PC-9 (cell line): ENCODE measurements around the gene RUBCN. TPM values are rescaled to one million over a fixed set of nuclear protein-coding genes. Genes with fewer than 3 reads are reported as not detected.

Source experiments
- BruUV-seq: library from RNA; stranded (reverse); fragments of 400-500 nt; replicated peaks from 2 replicates; lab custom pipeline; 2021; lab: Mats Ljungman, UMichigan
- CTCF ChIA-PET: fragments of 300-600 bp; sonication (Branson Sonifier 250); formaldehyde crosslinking; loops from one replicate; lab custom pipeline; 2022; ENCODE audit warnings: antibody characterized with exemption; lab: Charles Lee
- POLR2A ChIA-PET: fragments of 300-600 bp; sonication (Branson Sonifier 250); formaldehyde crosslinking; loops from one replicate; lab custom pipeline; 2022; ENCODE audit warnings: antibody characterized with exemption; ENCODE audit not compliant: unreplicated experiment; lab: Charles Lee
- DNase-seq, 2 experiments: peaks; one replicate each; pipeline versions ENCODE4 v3.0.0 to v3.0.0-alpha.2; 2015 to 2022; ENCODE audit warnings: mixed read lengths in 1 of 2
- H2AFZ ChIP-seq: fragments of 200-600 bp; sonication (generic); 2 replicates; pipeline ENCODE4 v1.8.1; 2017; ENCODE audit warnings: antibody characterized with exemption
- H3F3A ChIP-seq: fragments of 200-600 bp; sonication (generic); 2 replicates; pipeline ENCODE4 v1.8.1; 2017; ENCODE audit warnings: antibody characterized with exemption, mild to moderate bottlenecking, low read depth; ENCODE audit not compliant: insufficient read depth
- H3K27ac ChIP-seq: fragments of 200-600 bp; sonication (generic); 2 replicates; pipeline ENCODE4 v1.6.1; 2016; ENCODE audit warnings: mixed run types
- H3K27me3 ChIP-seq: fragments of 200-600 bp; sonication (generic); 2 replicates; pipeline ENCODE4 v1.6.1; 2016; ENCODE audit warnings: low read depth, mixed run types; ENCODE audit not compliant: insufficient read depth
- H3K36me3 ChIP-seq: fragments of 200-600 bp; sonication (generic); 2 replicates; pipeline ENCODE4 v1.6.1; 2016; ENCODE audit warnings: low read depth, mixed run types
- H3K4me1 ChIP-seq: fragments of 200-600 bp; sonication (generic); replicated peaks from 2 replicates; pipeline ENCODE4 v1.6.1; 2016; ENCODE audit warnings: mixed run types; ENCODE audit not compliant: insufficient read depth
- H3K4me2 ChIP-seq: fragments of 200-600 bp; sonication (generic); 2 replicates; pipeline ENCODE4 v1.6.1; 2017; ENCODE audit warnings: mixed run types
- H3K4me3 ChIP-seq: fragments of 200-600 bp; sonication (generic); 2 replicates; pipeline ENCODE4 v1.6.1; 2016; ENCODE audit warnings: mixed run types
- H3K79me2 ChIP-seq: fragments of 200-600 bp; sonication (generic); 2 replicates; pipeline ENCODE4 v1.6.1; 2017; ENCODE audit warnings: low read depth, mixed run types
- H3K9me2 ChIP-seq: fragments of 200-600 bp; sonication (generic); 2 replicates; pipeline ENCODE4 v1.8.1; 2017; ENCODE audit warnings: mild to moderate bottlenecking; ENCODE audit not compliant: insufficient read depth
- H3K9me3 ChIP-seq: fragments of 200-600 bp; sonication (generic); 2 replicates; pipeline ENCODE4 v1.8.1; 2016; ENCODE audit warnings: low read depth; ENCODE audit not compliant: insufficient read depth
- H4K20me1 ChIP-seq: fragments of 200-600 bp; sonication (generic); 2 replicates; pipeline ENCODE4 v1.8.1; 2017; ENCODE audit not compliant: insufficient read depth
- CTCF ChIP-seq: fragments of 200-600 bp; sonication (generic); conservative IDR thresholded peaks from 2 replicates; pipeline ENCODE4 v1.6.1; 2017; ENCODE audit warnings: mixed run types, antibody characterized with exemption, mild to moderate bottlenecking, moderate library complexity
- EZH2 ChIP-seq: fragments of 200-600 bp; sonication (generic); IDR thresholded peaks from 2 replicates; pipeline ENCODE4 v1.8.0; 2017; ENCODE audit warnings: antibody characterized with exemption, low read depth
- intact Hi-C: fragments of 100-400 bp; cut with micrococcal nuclease; formaldehyde crosslinking; loops from one replicate; pipeline ENCODE4 v1.10.0; 2022; ENCODE audit not compliant: unreplicated experiment
- total RNA-seq: library from RNA; stranded (reverse); gene quantifications from 2 replicates; pipeline ENCODE4 v1.2.3, GENCODE V29; 2021

RUBCN gene
- total RNA-seq, 1 experiment from 2014 or later: 34.2 TPM

- H3K36me3 ChIP-seq: peaks cover 9% of the 10 kb centered on the region; the same call in 1 of the 2 replicates
- no peaks in the 10 kb centered on the region for H3K4me1 ChIP-seq
- no peak overlapping the region for H3K4me3 ChIP-seq
- no peak for DNase-seq
- TF ChIP-seq CTCF (no peak), EZH2 (no peak)
- no peaks in the 10 kb centered on the region for H3K9me2 ChIP-seq
- POLR2A ChIA-PET: interaction anchor here (0.5 to 0.7 kb wide), 2 partner anchors 13 to 992 kb away, joined by 3 read pairs; no protein-coding TSS in a partner anchor
- H3K9me3 ChIP-seq: no peaks in the 10 kb centered on the region; the same call in 1 of the 2 replicates
- no peaks in the 10 kb centered on the region for H3K79me2 ChIP-seq
- no TSS peak for BruUV-seq
- CTCF ChIA-PET: no interaction called here
- H2AFZ ChIP-seq: no peak overlapping the region
- no peak overlapping the region for H3K27ac ChIP-seq
- H3K4me2 ChIP-seq: no peak overlapping the region
- intact Hi-C loops: no loop called here
- no peaks in the 10 kb centered on the region for H3K27me3 ChIP-seq
- H4K20me1 ChIP-seq: no peaks in the 10 kb centered on the region
- H3F3A ChIP-seq: no peaks in the 10 kb centered on the region
These were observed 51.2 kb downstream of the RUBCN start for GRCh38 chr3:197685546-197685945.

DNA sequence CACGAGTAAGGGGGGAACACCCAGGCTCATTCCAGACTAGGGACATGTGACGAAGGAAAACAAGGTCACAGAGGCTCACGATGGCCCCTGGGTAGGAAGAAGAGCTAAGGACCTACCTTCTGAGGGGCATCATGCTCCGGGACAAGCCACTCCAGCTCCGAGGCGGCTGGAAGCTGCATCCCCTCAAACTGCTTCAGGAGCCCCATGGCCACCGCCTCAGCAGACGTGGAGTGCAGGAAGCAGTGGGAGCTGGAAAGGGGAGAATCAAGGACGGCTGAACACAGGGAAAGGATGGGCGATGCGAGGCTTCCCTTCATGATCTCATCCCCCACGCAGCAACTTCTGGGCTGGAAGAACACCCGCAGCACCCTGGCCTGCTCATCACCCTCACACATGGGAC, 53.5 kb downstream of the RUBCN start:
- Histone ChIP-seq H3K9me3 (no peaks in the 10 kb centered on the region; the same call in 1 of the 2 replicates), H4K20me1 (no peaks in the 10 kb centered on the region), H3K27ac (no peak overlapping the region), H3K9me2 (no peaks in the 10 kb centered on the region), H3K79me2 (no peaks in the 10 kb centered on the region), H3F3A (no peaks in the 10 kb centered on the region), H3K4me2 (no peak overlapping the region), H3K27me3 (no peaks in the 10 kb centered on the region), H2AFZ (no peak overlapping the region), H3K4me1 (no peaks in the 10 kb centered on the region), H3K36me3 (peaks cover 9% of the 10 kb centered on the region; the same call in 1 of the 2 replicates), H3K4me3 (no peak overlapping the region)
- BruUV-seq: no TSS peak
- CTCF ChIA-PET: no interaction called here
- TF ChIP-seq CTCF: no peak
- intact Hi-C loops: no loop called here
- POLR2A ChIA-PET: no interaction called here
- no peak for DNase-seq

DNA sequence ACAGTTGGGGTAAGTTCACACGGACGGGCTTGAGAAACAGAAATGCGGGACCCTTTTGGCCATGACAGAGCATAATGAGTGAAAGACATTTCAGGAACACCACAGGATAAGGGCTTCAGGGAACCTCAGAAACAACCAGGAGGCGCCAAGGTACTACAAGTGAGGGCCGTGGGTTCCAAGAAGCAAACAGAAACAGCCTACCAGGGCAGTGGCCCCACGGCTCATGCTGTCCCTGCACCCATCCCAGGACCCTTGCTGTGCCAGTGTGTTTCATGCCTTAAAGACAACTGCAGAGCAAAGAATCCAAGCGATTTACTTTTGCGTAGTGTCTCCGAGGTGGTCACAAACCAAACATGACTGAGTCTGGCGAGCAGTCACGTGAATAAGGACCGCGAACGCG, 54.0 kb downstream of the RUBCN start:
- H3K4me3 ChIP-seq: no peak overlapping the region
- H3K27ac ChIP-seq: no peak overlapping the region
- no peaks in the 10 kb centered on the region for H3K9me2 ChIP-seq
- no peak for DNase-seq
- ChIA-PET POLR2A (no interaction called here), CTCF (no interaction called here)
- H3K79me2 ChIP-seq: no peaks in the 10 kb centered on the region
- H2AFZ ChIP-seq: no peak overlapping the region
- peaks cover 9% of the 10 kb centered on the region; the same call in 1 of the 2 replicates for H3K36me3 ChIP-seq
- no peaks in the 10 kb centered on the region for H3F3A ChIP-seq
- no TSS peak for BruUV-seq
- no peaks in the 10 kb centered on the region; the same call in 1 of the 2 replicates for H3K9me3 ChIP-seq
- no peaks in the 10 kb centered on the region for H3K27me3 ChIP-seq
- intact Hi-C loops: no loop called here
- TF ChIP-seq EZH2 (no peak), CTCF (no peak; the same call in 1 of the 2 replicates)
- no peak overlapping the region for H3K4me2 ChIP-seq
- no peaks in the 10 kb centered on the region for H4K20me1 ChIP-seq
- H3K4me1 ChIP-seq: no peaks in the 10 kb centered on the region
